HepG2 (cell line): ENCODE results near the gene SLC6A8. TPM values are rescaled to one million over a fixed set of nuclear protein-coding genes. Genes with fewer than 3 reads are reported as not detected.

Experiments
- BRCA1 ChIP-seq: sonication (generic); formaldehyde crosslinking; IDR thresholded peaks from 2 replicates; pipeline ENCODE4 v1.4.0; 2020; ENCODE audit warnings: missing genetic modification reagents
- DNMT1 ChIP-seq: sonication (generic); formaldehyde crosslinking; IDR thresholded peaks from 2 replicates; pipeline ENCODE4 v1.5.1; 2020; ENCODE audit warnings: mild to moderate bottlenecking, missing genetic modification reagents
- DPF2 ChIP-seq: sonication (generic); formaldehyde crosslinking; IDR thresholded peaks from 2 replicates; pipeline ENCODE4 v1.4.0; 2020; ENCODE audit warnings: mild to moderate bottlenecking, low read depth, missing genetic modification reagents, borderline replicate concordance
- HDAC6 ChIP-seq: fragments of 200-600 bp; sonication (generic); IDR thresholded peaks from 2 replicates; pipeline ENCODE4 v1.7.0; 2017; ENCODE audit warnings: mild to moderate bottlenecking, antibody characterized with exemption, low read length, low read depth
- MEIS2 ChIP-seq: sonication (generic); formaldehyde crosslinking; IDR thresholded peaks from 2 replicates; pipeline ENCODE4 v1.9.0; 2021; ENCODE audit warnings: mild to moderate bottlenecking, missing genetic modification reagents
- NFYB ChIP-seq: sonication (generic); formaldehyde crosslinking; IDR thresholded peaks from 2 replicates; pipeline ENCODE4 v1.4.0; 2020; ENCODE audit warnings: missing genetic modification reagents
- SOX13 ChIP-seq, 3 experiments: fragments of 450-650 bp in 1 of 3; sonication (generic) in 1 of 3; formaldehyde crosslinking in 1 of 3; IDR thresholded peaks in 2 of 3; conservative IDR thresholded peaks in 1 of 3; 2 replicates each; pipeline versions ENCODE4 v1.5.0 to v1.6.1; 2016 to 2020; ENCODE audit warnings: antibody characterized with exemption in 1 of 3, mild to moderate bottlenecking in 1 of 3, missing compliant biosample characterization in 1 of 3, missing genetic modification reagents in 1 of 3, moderate library complexity in 1 of 3
- ZNF263 ChIP-seq: sonication (generic); formaldehyde crosslinking; IDR thresholded peaks from 2 replicates; pipeline ENCODE4 v1.4.0; 2020; ENCODE audit warnings: missing genetic modification reagents
- ZNF383 ChIP-seq: sonication (generic); formaldehyde crosslinking; IDR thresholded peaks from 2 replicates; pipeline ENCODE4 v1.4.0; 2020; ENCODE audit warnings: missing genetic modification reagents, mild to moderate bottlenecking, borderline replicate concordance
- ZNF430 ChIP-seq: sonication (generic); formaldehyde crosslinking; IDR thresholded peaks from 2 replicates; pipeline ENCODE4 v1.9.0; 2021; ENCODE audit warnings: mild to moderate bottlenecking, missing genetic modification reagents
- ZNF44 ChIP-seq: sonication (generic); formaldehyde crosslinking; IDR thresholded peaks from 2 replicates; pipeline ENCODE4 v1.5.1; 2020; ENCODE audit warnings: mild to moderate bottlenecking, missing genetic modification reagents
- ZNF552 ChIP-seq: sonication (generic); formaldehyde crosslinking; IDR thresholded peaks from 2 replicates; pipeline ENCODE4 v1.9.0; 2022; ENCODE audit warnings: missing genetic modification reagents, mild to moderate bottlenecking, borderline replicate concordance
- ZNF766 ChIP-seq: sonication (generic); formaldehyde crosslinking; IDR thresholded peaks from 2 replicates; pipeline ENCODE4 v1.5.0; 2020; ENCODE audit warnings: missing genetic modification reagents, borderline replicate concordance
- ZNF839 ChIP-seq: sonication (generic); formaldehyde crosslinking; IDR thresholded peaks from 2 replicates; pipeline ENCODE4 v1.4.0; 2020; ENCODE audit warnings: missing genetic modification reagents, mild to moderate bottlenecking, borderline replicate concordance
- polyA plus RNA-seq, 8 experiments: library from polyadenylated mRNA; depleted of rRNA in 3 of 8; stranded (reverse) in 7 of 8; unstranded in 1 of 8; fragments of >200 nt; fragmentation: Illumina TruSeq in 4 of 8; extraction: Trizol in 4 of 8; gene quantifications; 2 replicates each; pipeline versions ENCODE4 v1.2.1 to v1.2.3, GENCODE V29; 2011 to 2016; ENCODE audit warnings: low read depth in 4 of 8, missing spikeins in 1 of 8, mixed read lengths in 1 of 8; ENCODE audit not compliant: insufficient read depth in 1 of 8
- total RNA-seq, 5 experiments: library from RNA; depleted of rRNA; stranded (reverse); fragments of >200 nt; fragmentation: Illumina TruSeq; extraction: Trizol; gene quantifications; 2 replicates each; pipeline ENCODE4 v1.2.3, GENCODE V29; 2016; ENCODE audit warnings: low read depth in 1 of 5
- TF ChIP-seq, protein P1 (sequence below): IDR thresholded peaks from 2 replicates; pipeline ENCODE4 v1.6.1; 2012; ENCODE audit warnings: low read length, improper control_type of control experiment
- TF ChIP-seq, protein P2 (sequence below), 2 experiments: IDR thresholded peaks; 2 replicates each; pipeline ENCODE4 v1.6.1; 2011 to 2012; ENCODE audit warnings: low read length in 2 of 2, borderline replicate concordance in 1 of 2, low read depth in 1 of 2, mild to moderate bottlenecking in 1 of 2, moderate library complexity in 1 of 2
- TF ChIP-seq, protein P3 (sequence below): sonication (generic); formaldehyde crosslinking; conservative IDR thresholded peaks from 2 replicates; pipeline ENCODE4 v1.8.0; 2022; ENCODE audit warnings: low read depth, missing genetic modification reagents
- TF ChIP-seq, protein P4 (sequence below): sonication (generic); formaldehyde crosslinking; IDR thresholded peaks from 2 replicates; pipeline ENCODE4 v1.5.0; 2020; ENCODE audit warnings: missing genetic modification reagents

The SLC6A8 gene
- total and polyA plus RNA-seq, 2 of the 13 experiments (the other 11 are each of a cell fraction or from before 2014, with no cell fraction given) = 13.9 to 176 TPM

DNA sequence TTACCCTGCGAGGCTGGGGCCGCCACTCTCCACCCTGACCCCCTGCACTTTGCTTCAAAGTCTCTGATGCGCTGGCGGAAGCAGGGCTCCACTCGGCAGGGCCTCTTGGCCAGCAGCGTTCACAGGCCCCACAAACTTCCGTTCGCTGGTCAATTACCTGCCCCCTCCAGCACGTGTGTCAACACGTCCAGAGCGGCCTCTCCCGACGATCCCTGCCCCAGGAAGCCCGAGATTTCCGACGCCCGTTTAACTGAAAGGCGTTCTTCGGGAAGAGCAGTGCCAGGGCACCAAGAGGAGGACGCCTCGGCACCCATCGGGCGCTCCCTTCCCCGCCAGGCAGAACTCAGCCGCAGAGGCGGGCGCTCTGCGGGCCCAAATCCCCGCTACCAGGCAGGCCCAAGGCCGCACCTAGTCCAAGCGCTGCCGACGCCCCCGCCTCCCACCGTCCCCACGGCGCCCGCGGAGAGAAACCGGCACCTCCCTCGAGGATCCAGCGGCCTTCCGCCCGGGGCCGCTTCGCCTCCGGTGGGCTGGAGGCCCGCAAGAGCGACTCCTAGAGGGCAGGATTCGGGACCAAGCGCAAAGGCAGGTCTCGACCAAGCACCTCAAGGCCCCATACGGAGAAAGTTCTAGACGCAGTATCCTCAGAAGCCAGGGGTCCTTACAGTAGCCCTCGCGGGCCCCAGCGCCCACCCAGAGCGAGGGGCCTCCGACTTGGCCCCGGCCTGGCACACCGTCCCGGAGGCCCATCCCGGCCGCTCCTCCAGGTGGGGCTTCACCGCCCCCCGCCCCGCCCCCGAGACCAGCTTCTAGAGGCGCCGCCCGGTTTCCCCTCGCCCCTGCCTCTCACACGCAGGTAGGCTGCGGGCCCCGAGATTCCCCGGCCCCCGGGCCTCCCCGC is 35.9 kb downstream of the SLC6A8 start (continued):
- TF ChIP-seq, protein P1, sequence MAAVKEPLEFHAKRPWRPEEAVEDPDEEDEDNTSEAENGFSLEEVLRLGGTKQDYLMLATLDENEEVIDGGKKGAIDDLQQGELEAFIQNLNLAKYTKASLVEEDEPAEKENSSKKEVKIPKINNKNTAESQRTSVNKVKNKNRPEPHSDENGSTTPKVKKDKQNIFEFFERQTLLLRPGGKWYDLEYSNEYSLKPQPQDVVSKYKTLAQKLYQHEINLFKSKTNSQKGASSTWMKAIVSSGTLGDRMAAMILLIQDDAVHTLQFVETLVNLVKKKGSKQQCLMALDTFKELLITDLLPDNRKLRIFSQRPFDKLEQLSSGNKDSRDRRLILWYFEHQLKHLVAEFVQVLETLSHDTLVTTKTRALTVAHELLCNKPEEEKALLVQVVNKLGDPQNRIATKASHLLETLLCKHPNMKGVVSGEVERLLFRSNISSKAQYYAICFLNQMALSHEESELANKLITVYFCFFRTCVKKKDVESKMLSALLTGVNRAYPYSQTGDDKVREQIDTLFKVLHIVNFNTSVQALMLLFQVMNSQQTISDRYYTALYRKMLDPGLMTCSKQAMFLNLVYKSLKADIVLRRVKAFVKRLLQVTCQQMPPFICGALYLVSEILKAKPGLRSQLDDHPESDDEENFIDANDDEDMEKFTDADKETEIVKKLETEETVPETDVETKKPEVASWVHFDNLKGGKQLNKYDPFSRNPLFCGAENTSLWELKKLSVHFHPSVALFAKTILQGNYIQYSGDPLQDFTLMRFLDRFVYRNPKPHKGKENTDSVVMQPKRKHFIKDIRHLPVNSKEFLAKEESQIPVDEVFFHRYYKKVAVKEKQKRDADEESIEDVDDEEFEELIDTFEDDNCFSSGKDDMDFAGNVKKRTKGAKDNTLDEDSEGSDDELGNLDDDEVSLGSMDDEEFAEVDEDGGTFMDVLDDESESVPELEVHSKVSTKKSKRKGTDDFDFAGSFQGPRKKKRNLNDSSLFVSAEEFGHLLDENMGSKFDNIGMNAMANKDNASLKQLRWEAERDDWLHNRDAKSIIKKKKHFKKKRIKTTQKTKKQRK = no peak
- TF ChIP-seq HDAC6 (no peak), ZNF263 (CRISPR knock-in tag) (no peak), ZNF552 (CRISPR knock-in tag) (0 out of 2 replicates have a peak, but pooled peaks have one; percentile 37), NFYB (CRISPR knock-in tag) (no peak), SOX13 (IDR thresholded peaks at IDR 0.05) (no peak), SOX13 (CRISPR knock-in tag; conservative IDR thresholded peaks at IDR 0.05 in 1 of 2, IDR thresholded peaks at IDR 0.05 in 1 of 2) (no peak), DNMT1 (no peak), DPF2 (no peak), ZNF430 (peak; percentile 84; the same call in 1 of the 2 replicates), ZNF44 (0 out of 2 replicates have a peak, but pooled peaks have one; percentile 47), ZNF766 (CRISPR knock-in tag) (no peak), MEIS2 (CRISPR knock-in tag) (0 out of 2 replicates have a peak, but pooled peaks have one; percentile 50), ZNF839 (CRISPR knock-in tag) (no peak), BRCA1 (no peak), ZNF383 (CRISPR knock-in tag) (no peak)
- TF ChIP-seq, protein P2, sequence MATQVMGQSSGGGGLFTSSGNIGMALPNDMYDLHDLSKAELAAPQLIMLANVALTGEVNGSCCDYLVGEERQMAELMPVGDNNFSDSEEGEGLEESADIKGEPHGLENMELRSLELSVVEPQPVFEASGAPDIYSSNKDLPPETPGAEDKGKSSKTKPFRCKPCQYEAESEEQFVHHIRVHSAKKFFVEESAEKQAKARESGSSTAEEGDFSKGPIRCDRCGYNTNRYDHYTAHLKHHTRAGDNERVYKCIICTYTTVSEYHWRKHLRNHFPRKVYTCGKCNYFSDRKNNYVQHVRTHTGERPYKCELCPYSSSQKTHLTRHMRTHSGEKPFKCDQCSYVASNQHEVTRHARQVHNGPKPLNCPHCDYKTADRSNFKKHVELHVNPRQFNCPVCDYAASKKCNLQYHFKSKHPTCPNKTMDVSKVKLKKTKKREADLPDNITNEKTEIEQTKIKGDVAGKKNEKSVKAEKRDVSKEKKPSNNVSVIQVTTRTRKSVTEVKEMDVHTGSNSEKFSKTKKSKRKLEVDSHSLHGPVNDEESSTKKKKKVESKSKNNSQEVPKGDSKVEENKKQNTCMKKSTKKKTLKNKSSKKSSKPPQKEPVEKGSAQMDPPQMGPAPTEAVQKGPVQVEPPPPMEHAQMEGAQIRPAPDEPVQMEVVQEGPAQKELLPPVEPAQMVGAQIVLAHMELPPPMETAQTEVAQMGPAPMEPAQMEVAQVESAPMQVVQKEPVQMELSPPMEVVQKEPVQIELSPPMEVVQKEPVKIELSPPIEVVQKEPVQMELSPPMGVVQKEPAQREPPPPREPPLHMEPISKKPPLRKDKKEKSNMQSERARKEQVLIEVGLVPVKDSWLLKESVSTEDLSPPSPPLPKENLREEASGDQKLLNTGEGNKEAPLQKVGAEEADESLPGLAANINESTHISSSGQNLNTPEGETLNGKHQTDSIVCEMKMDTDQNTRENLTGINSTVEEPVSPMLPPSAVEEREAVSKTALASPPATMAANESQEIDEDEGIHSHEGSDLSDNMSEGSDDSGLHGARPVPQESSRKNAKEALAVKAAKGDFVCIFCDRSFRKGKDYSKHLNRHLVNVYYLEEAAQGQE (IDR thresholded peaks at IDR 0.05; ENCODE audit: borderline replicate concordance in 1 of 2, low read depth in 1 of 2, low read length in 2 of 2) = no peak
- TF ChIP-seq, protein P3, sequence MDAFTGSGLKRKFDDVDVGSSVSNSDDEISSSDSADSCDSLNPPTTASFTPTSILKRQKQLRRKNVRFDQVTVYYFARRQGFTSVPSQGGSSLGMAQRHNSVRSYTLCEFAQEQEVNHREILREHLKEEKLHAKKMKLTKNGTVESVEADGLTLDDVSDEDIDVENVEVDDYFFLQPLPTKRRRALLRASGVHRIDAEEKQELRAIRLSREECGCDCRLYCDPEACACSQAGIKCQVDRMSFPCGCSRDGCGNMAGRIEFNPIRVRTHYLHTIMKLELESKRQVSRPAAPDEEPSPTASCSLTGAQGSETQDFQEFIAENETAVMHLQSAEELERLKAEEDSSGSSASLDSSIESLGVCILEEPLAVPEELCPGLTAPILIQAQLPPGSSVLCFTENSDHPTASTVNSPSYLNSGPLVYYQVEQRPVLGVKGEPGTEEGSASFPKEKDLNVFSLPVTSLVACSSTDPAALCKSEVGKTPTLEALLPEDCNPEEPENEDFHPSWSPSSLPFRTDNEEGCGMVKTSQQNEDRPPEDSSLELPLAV (CRISPR knock-in tag) = no peak
- TF ChIP-seq, protein P4, sequence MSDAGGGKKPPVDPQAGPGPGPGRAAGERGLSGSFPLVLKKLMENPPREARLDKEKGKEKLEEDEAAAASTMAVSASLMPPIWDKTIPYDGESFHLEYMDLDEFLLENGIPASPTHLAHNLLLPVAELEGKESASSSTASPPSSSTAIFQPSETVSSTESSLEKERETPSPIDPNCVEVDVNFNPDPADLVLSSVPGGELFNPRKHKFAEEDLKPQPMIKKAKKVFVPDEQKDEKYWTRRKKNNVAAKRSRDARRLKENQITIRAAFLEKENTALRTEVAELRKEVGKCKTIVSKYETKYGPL (CRISPR knock-in tag) = no peak
